GM19023 (cell line): ENCODE measurements around the gene CCSER1.

Experiments used
- ATAC-seq: cut with Tn5 transposase; IDR thresholded peaks from one replicate; pipeline ENCODE4 v1.9.1; 2021; ENCODE audit warnings: mild to moderate bottlenecking, moderate library complexity; ENCODE audit not compliant: unreplicated experiment

Gene CCSER1

GRCh38 chr4:90127706-90128345, 632 bp downstream of the CCSER1 start:
- peak; percentile 30 for ATAC-seq

GRCh38 chr4:90128961-90129495, 1.8 kb downstream of the CCSER1 start:
- ATAC-seq = no peak

DNA sequence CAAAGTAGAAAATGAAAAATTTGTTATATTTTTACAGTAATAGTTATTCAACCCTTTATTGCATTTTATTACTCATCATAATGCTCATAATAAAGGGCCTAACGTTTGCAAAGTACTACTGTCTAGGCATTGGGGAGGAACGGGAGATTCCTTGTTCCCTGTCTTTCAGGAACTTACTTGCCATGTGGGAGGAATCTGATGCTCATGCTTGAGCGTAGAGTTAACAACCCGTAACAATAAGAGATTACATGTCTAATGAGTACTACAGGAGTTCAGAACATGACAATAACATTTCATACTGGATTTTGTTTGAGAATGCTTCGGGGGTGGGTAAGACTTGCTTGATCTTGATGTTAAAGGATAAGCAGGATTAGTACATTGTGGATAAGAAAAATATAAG, 2.9 kb downstream of the CCSER1 start:
- ATAC-seq = no peak

DNA sequence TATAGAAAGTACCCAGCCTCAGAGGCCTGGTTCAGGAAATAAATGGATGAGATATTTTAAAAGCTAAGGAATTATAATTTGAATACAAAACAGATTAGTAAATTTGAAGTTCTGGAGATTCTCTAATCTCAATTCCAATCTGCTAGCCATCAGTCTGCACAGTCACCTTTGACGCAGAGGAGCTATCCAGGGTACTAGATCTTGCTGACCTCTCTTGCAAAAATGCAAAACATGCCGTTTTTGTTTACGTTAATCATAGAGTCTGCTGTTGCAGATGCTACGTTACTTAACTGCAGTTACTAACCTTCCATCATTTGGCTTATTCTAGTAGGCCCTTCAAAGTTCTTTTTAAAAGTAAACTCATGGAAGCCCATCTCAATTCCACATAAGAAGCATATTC, 10.4 kb downstream of the CCSER1 start:
- ATAC-seq = no peak

GRCh38 chr4:90142081-90142480, 14.9 kb downstream of the CCSER1 start:
- ATAC-seq = no peak

DNA sequence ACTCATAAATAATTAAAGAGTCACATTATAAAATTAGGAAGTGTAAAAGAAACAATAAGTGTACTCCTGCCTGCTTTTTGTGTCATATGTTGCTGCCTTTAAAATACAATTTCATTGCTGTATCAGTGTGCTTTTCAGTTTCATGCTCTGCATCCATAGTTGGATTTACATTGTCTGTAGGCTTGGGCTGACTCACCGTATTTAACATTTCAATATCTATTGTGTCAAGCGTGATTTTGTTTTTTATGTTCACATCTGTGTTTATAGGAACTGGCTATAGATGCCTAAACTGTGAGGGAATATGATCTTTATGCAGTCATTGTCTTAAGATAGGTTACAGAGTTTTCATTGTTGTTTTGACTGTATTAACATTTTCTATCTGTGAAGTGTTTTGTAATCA, 18.1 kb downstream of the CCSER1 start:
- ATAC-seq = no peak

DNA sequence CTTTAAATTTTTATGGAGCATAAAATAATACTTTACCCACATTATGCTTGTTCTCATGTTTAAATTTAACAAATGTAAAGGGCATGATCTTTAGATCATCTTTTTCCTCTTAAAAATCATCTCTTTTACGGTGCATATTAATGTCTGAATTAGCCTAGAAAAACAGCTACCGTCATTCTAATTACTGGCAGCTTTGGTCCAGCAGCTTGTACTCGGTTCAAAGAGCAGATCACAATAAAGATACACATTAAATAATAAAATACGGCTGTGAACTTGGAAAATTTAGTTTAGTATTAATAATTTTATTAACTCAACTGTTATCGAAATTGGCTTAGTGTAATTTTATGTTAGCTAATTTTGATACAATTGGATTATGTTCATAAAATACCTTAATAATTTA, 19.1 kb downstream of the CCSER1 start:
- ATAC-seq = no peak

DNA sequence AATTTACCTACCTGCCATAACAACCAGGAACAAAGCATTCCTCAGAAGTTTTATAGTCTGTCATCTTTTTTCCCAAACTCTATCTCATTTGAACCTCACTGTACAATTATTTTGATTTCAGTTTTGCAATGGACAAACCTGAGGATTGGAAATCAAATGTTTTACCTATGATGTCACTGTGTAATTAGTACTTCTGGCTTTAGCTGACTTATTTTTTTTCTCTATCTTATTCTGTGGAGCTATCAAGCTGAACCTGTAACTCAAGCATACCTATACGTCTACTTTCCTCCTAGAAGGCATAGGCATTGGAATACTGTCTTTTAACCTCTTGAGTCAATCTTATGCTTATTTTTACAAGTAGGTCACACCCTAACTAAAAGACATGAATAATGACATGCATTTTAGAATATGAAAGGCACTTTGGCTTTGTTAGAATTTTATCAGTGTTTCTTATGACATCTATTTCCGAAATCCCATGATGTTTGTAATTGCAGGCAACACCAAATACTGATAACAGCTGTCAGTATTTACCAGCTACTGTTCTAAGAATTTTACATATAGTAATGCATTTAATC, 21.5 kb downstream of the CCSER1 start:
- no peak for ATAC-seq

GRCh38 chr4:90152024-90152423, 24.8 kb downstream of the CCSER1 start:
- no peak for ATAC-seq

DNA sequence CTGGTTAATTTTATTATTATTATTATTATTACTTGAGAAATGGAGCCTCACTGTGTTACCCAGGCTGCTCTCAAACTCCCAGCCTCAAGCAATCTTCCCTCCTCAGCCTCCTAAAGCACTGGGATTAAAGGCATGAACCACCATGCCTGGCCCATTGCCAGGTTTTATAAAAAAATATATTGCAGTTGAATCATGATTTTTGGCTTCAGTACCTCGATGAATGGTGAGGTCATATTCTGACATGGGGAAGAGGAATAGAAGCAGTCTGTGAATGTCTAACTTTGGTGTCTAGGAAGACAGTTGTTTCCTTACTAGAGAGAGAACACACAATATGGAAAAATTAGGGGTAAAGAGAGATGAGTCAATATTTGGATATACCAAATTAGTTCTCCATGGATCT, 32.0 kb downstream of the CCSER1 start:
- no peak for ATAC-seq

DNA sequence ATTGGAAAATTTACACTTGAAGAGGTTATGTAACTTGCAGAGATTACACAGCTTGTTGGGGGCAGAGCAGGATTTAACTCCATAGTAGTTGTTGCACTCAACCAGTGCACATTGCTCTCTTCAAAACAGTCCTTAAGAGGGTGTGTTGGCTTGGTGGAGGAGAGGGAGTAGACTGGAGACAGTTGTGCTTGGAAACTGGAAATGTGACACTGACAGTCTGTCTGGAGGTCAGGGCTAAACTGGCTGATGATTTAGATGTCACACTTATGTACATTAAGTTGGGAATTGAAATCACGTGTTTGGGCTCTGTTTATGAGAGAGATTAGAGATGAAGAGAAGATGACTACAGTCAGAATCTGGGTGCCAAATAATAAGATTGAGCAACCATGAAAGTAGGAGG, 32.9 kb downstream of the CCSER1 start:
- no peak for ATAC-seq

GRCh38 chr4:90162566-90162965, 35.4 kb downstream of the CCSER1 start:
- ATAC-seq = no peak

DNA sequence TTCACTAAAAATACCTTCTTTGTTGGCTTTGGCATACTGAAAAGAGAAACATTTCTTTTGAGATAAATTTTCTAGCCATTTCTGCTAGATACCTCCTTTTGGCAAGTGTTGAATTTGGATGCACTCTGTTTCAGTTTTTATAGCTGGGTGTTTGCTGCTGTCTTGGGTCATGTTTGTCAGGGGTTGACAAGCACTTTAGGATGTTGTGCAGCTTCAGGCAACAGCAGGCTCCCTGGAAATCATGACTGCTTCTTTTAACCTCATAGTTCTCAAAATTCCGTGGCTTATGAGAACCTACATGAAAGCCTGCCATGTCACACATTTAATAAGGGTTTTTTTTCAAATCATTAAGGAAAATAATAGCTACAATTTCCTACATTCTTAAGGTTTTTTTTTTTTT, 36.7 kb downstream of the CCSER1 start:
- ATAC-seq = no peak

DNA sequence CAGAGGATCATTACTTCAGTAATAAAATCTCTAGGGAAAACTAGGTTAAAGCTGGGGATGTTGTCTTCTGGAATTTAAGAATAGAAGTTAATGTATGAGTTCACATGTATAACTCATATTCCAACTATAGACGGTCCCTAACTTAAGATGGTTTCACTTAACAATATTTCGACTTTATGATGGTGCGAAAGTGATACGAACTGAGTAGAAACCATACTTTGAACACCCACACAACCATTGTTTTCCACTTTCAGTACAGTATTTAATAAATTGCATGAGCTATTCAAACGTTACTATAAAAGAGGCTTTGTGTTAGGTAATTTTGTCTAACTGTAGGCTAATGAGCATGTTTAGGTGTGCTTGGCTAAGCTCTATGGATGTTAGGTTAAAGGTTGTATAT, 38.7 kb downstream of the CCSER1 start:
- peak; percentile 54 for ATAC-seq

DNA sequence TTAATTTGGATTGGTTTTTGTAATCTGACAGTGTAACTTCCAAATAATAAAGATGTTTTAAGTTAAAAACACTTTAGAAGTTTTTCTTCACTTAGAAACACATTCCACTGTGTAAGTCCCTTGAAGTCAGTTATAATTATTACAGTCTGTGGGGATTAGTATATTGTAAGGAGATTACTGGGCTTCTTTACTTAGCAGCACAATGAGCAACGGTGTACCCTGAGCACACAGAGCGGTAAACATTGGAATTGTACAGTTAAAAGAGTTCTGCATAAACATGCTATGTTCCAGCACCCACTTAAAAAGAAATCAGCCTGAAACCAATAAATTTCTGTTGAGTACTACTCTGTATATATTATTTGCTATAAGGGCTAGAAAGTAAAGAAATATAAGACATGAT, 44.3 kb downstream of the CCSER1 start:
- no peak for ATAC-seq

DNA sequence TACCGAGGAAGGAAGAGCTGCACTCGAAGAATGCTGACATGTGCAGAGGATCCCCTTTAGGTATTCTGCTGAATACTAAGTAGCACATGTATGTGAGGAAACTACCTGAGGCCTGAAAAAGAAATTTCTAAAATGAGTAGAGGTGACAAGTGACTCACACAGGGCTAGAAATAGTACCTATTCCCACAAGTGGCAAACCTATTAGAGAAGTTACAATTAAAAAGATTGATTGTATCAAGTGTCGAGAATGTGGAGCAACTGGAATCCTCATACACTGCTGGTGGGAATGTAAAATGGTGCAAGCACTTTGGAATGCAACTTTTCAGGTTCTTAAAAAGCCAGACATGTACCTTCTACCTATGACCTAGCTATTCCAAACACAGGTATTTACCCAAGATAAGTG, 47.4 kb downstream of the CCSER1 start:
- ATAC-seq = no peak

GRCh38 chr4:90181644-90182043, 54.5 kb downstream of the CCSER1 start:
- no peak for ATAC-seq

DNA sequence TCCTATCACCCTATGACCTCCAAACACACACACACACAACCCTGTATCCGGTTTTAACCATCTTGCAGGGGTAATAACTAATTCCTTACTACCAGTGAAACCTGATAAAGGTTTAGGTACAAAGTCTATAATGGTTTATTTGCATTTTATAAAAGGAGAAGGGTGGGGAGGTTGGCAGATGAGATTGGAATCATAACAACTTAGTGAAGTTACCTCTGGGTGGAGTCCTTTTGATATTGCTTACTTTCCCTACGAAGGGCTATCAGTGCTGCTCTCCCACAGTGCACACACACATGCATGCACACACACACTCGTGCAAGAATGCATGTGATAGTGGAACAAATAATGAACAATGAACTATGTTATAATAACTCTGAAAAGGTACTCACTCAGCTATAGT, 56.1 kb downstream of the CCSER1 start:
- no peak for ATAC-seq

DNA sequence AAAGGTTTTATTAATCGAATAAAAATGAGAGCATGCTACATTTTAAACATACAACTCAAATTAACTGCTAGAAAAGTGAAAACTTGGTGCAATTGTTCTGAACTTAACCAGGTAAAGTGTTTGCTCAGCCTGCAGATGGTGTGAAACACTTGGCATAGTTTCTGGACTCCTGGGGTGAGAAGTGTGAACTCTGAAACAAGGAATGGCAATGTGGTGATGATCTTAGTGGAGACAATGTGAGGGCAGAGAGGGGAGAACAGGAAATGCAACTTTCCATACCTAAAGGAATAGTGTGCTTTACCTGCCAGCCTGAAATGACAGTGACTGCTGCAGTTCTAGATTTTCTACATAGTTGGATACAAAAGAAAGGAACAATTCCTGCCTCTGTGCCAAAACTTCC, 57.4 kb downstream of the CCSER1 start:
- ATAC-seq = no peak

DNA sequence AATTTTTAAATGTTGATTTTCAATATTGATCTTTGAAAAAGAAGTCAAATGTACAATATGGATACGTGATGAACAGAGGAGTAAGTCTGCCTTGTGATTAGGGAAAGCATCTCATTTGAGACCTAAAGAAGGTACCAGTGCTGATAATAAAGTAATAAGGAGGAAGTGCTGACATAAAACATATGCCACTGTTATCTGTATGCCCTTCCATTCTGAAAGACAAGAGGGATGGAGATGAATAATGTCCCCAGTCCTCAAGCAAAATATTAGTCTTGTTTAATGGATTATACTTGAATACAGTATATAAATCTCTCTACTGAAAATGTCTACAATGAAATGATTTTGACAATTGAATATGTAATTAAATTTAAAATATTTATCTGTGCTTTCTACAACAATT, 58.2 kb downstream of the CCSER1 start:
- ATAC-seq = no peak

DNA sequence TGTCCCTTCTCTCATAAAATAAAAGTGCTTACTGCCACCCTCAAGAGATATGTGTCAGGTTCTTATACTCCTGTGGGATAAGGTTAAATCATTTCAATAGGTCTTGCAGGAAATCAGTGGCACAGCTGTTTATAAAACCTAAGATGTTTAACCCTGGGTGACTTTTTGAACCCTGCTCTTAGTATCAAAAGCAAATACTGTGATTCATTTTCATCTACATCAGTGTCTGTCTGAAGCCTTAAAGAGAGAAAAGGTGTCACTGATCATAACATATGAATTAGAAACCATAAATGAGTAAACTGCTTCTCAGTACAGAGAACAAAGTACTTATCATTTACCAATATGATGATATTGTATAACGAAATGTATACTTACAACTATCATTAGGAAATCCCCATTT, 59.0 kb downstream of the CCSER1 start:
- ATAC-seq = no peak

GRCh38 chr4:90187148-90187884, 60.1 kb downstream of the CCSER1 start:
- ATAC-seq = no peak
